Measurements from ENCODE around the gene SIRT3.

Gene SIRT3

GRCh38 chr11:211295-211694 lies 24.8 kb downstream of the SIRT3 start:
- H3K27ac ChIP-seq (replicated peaks), result no peak overlapping the region
- TF ChIP-seq SPI1 (IDR thresholded peaks at IDR 0.05; ENCODE audit: borderline replicate concordance, low read depth) (no peak), REST (IDR thresholded peaks at IDR 0.05; ENCODE audit: insufficient replicate concordance, low read depth) (no peak), POLR2AphosphoS5 (IDR thresholded peaks at IDR 0.05; ENCODE audit: low read depth) (no peak), CTCF (IDR thresholded peaks at IDR 0.05; ENCODE audit: insufficient read depth, low read length) (no peak), GABPA (IDR thresholded peaks at IDR 0.05; ENCODE audit: low read depth) (no peak)
- no peak for DNase-seq (ENCODE audit: low read depth in 1 of 2, low spot score in 1 of 2)
- H3K4me3 ChIP-seq (replicated peaks; ENCODE audit: insufficient read depth, low read length), result no peak overlapping the region
- H3K27me3 ChIP-seq (ENCODE audit: insufficient read depth, poor library complexity, severe bottlenecking), result no peaks in the 10 kb centered on the region

- H3K27ac ChIP-seq (replicated peaks), result no peak overlapping the region
- no peaks in the 10 kb centered on the region for H3K27me3 ChIP-seq (ENCODE audit: insufficient read depth, poor library complexity, severe bottlenecking)
- no peak overlapping the region for H3K4me3 ChIP-seq (replicated peaks; ENCODE audit: insufficient read depth, low read length)
- TF ChIP-seq REST (IDR thresholded peaks at IDR 0.05; ENCODE audit: insufficient replicate concordance, low read depth) (no peak), SPI1 (IDR thresholded peaks at IDR 0.05; ENCODE audit: borderline replicate concordance, low read depth) (no peak), CTCF (IDR thresholded peaks at IDR 0.05; ENCODE audit: insufficient read depth, low read length) (no peak), POLR2AphosphoS5 (IDR thresholded peaks at IDR 0.05; ENCODE audit: low read depth) (no peak), GABPA (IDR thresholded peaks at IDR 0.05; ENCODE audit: low read depth) (no peak)
- DNase-seq (ENCODE audit: low read depth in 1 of 2, low spot score in 1 of 2), result no peak
These were observed 25.4 kb downstream of the SIRT3 start for GRCh38 chr11:210803-211180.

- Histone ChIP-seq H3K4me3 (replicated peaks; ENCODE audit: insufficient read depth, low read length) (no peak overlapping the region), H3K27ac (replicated peaks) (no peak overlapping the region), H3K27me3 (ENCODE audit: insufficient read depth, poor library complexity, severe bottlenecking) (no peaks in the 10 kb centered on the region)
- TF ChIP-seq POLR2AphosphoS5 (IDR thresholded peaks at IDR 0.05; ENCODE audit: low read depth) (no peak), GABPA (IDR thresholded peaks at IDR 0.05; ENCODE audit: low read depth) (no peak), CTCF (IDR thresholded peaks at IDR 0.05; ENCODE audit: insufficient read depth, low read length) (no peak), SPI1 (IDR thresholded peaks at IDR 0.05; ENCODE audit: borderline replicate concordance, low read depth) (no peak), REST (IDR thresholded peaks at IDR 0.05; ENCODE audit: insufficient replicate concordance, low read depth) (no peak)
- DNase-seq (ENCODE audit: low read depth in 1 of 2, low spot score in 1 of 2), result no peak
These were observed 25.9 kb downstream of the SIRT3 start for GRCh38 chr11:210122-210802.

All from HL-60 (cell line).